Measurements from ENCODE around the gene SEMA4C.

GRCh38 chr2:96865654-96866053 lies 4.2 kb downstream of the SEMA4C start:
- TF ChIP-seq CTCF (IDR thresholded peaks at IDR 0.05) (no peak), ZFX (IDR thresholded peaks at IDR 0.05; ENCODE audit: borderline replicate concordance) (no peak)
